NCI-H1436 treated with DMSO at 0.1 percent for 48 hours (cell line): ENCODE results near the gene AKAP13.
"Not testable (repeated sequence)": the region's sequence is repeated elsewhere in the genome, so short reads cannot be mapped to it uniquely, and the experiment has no call there.

Experiments
- DNase-seq: peaks from one replicate; lab custom pipeline; 2025; lab: John Stamatoyannopoulos, UW

Gene AKAP13

GRCh38 chr15:85479071-85479647 is 98.8 kb downstream of the AKAP13 start:
- DNase-seq = no peak

DNA sequence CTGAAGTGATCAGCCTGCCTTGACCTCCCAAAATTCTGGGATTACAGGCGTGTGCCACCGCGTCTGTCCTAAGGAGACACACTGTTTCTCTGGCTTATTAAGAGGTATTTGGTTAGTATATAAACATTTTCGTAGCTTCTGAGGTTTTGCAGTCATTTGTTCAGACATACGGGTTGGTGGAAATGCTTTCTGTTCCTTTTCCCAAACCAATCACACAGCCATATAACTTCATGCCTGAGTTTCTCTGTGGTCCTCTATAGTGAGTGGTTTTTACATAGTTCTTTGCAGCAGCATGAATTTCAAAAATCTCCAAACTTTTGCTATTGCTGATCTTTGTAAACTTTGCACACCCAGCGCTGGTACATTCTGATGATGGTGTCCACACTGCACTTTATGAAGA is 100.5 kb downstream of the AKAP13 start:
- no peak for DNase-seq

GRCh38 chr15:85481543-85481942 is 101.1 kb downstream of the AKAP13 start:
- not testable (repeated sequence) for DNase-seq

- DNase-seq = no peak
Observed at GRCh38 chr15:85482894-85483293, 102.5 kb downstream of the AKAP13 start.

GRCh38 chr15:85483955-85484354 is 103.6 kb downstream of the AKAP13 start:
- DNase-seq = not testable (repeated sequence)

DNA sequence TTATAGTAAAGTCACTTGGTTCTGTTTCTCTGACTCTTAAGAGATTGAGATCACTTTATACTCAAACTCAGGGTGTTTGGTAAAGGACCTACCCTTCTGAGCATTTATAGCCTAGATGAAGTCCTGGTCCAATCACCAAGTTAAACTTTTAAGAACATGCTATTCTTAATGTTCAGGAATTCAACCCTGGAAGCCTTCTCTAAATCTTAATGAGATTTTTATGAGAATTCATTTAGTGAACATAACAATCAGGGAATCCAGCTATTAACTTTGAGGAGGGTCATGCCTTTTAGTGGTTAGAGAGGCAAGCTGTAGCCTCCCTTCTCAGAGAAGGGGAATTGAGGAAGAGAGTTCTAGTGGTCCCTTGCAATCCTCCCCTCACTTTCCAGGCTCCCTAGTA is 104.5 kb downstream of the AKAP13 start:
- DNase-seq = not testable (repeated sequence)

GRCh38 chr15:85485956-85486567 is 105.7 kb downstream of the AKAP13 start:
- DNase-seq = peak; percentile 60

DNA sequence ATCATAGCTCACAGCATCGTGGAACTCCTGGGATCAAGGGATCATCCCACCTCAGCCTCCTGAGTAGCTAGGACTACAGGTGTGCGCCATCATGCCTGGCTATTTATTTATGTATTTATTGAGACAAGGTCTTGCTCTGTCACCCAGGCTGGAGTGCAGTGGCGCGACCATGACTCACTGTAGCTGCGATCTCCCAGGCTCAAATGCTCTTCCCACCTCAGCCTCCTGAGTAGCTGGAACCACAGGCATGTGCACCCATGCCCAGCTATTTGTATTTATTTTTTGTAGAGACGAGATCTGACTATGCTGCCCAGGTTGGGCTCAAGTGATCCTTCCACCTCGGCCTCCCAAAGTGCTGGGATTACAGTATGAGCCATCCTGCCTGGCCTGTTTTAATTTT is 107.4 kb downstream of the AKAP13 start:
- not testable (repeated sequence) for DNase-seq

GRCh38 chr15:85488997-85489396 is 108.6 kb downstream of the AKAP13 start:
- no peak for DNase-seq

DNA sequence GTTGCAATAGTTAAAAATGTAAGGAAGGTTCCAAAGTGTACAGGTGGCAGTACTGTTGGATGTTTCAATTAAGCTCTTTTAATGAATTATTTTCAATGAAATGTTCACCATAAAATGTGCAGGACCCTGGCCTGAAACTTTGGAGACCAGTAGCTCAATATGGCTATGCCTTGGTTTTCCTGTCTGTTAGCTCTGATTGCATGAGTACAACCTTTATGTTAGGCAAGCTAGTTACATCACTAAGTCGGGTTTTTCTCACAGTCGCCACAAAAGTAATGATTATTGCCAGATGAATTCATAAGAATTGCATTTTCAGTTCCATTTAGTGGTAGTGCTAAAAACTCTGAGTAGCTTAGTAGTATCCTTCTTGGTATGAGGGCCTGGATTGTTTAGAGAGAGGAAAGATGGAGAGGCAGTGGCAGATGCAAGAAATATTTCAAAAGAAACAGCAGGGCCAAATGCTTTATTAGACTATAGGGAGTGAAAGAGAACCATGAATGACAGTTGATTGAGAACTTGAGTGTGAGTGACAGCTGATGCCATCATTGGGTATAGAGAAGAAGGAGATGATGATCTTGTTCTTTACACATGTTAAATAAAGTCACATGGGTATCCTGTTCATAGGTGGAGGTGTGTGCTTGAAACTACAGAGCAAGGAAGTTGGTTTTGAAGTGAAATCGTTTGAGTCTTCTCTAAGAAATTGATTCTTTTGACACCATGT is 109.5 kb downstream of the AKAP13 start:
- no peak for DNase-seq

- no peak for DNase-seq
Observed at GRCh38 chr15:85490856-85491255, 110.5 kb downstream of the AKAP13 start.

- no peak for DNase-seq
Observed at GRCh38 chr15:85491691-85492090, 111.3 kb downstream of the AKAP13 start.

GRCh38 chr15:85492406-85492805 is 112.0 kb downstream of the AKAP13 start:
- DNase-seq = no peak

- no peak for DNase-seq
Observed at GRCh38 chr15:85493260-85493659, 112.9 kb downstream of the AKAP13 start.

DNA sequence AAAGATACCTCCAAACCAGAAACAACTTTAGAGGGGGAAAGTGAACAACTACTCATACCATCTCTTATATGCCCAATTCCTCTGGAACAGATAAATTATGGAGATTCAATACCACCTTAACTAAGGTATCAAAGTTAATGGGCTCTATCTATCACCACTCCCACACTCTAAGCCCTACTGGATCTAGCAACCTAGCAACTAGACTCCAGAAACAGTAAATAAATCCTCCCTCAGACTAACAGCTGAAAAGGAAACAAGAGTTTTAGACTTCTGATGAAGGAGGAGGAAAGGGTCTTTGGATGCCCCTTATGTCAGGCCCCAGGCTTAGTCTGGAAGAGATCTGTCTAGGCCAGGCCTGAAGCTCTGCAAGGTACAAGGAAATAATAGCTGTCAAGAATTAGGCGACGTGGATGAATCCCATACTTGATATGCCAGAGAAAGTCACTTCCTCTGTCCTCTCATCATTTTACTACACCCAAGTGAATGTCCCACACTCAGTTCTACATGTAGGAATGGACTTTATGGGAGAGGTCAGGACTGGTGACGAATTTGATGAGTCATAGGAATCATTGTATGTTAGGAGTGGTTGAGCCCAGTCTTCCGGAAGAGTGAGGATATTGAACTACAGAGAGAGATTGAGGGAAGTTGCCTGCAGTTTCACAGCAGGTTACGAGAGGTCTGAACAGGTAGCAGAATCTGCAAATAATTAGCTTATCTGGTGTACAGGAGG is 113.8 kb downstream of the AKAP13 start:
- DNase-seq = no peak

- no peak for DNase-seq
Observed at GRCh38 chr15:85495096-85495495, 114.7 kb downstream of the AKAP13 start.

DNA sequence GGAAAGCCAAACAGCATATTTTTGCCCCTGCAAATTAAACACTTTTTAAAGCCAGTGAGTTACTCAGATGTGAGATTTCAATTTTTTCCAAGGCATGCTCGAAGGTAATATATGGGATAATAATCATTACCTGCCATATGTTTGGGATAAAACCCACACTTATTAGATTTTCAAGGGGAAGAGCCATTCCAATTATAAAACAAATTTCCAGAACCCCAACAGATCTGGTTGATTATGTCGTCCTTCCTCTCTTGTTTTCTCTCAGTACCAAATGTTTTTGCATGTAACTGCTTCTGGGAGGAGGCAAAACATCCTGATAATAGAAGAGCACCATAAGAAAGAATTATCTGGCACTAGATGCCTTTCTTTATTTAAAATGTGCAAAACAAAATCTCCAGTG is 115.1 kb downstream of the AKAP13 start:
- DNase-seq = no peak

DNA sequence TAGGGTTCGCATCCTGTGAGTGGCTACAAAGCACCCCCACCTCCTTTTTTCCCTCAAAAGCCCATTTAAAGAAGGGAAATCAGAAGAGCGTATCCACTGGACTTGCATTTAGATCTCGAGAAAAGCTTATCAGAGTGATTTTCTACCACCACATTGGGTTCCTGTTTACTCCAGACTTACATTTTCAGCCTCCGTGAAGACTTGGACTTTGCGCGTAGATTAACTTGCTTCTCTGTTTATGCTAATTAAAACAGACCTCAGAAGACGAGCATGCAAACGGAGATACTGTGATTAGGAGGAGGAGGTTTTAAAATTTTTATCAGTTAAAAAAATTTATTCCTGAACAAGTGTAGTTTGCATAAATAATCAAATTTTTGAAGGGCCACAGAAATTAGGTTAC is 115.7 kb downstream of the AKAP13 start:
- no peak for DNase-seq

- DNase-seq = no peak
Observed at GRCh38 chr15:85496551-85497171, 116.3 kb downstream of the AKAP13 start.

DNA sequence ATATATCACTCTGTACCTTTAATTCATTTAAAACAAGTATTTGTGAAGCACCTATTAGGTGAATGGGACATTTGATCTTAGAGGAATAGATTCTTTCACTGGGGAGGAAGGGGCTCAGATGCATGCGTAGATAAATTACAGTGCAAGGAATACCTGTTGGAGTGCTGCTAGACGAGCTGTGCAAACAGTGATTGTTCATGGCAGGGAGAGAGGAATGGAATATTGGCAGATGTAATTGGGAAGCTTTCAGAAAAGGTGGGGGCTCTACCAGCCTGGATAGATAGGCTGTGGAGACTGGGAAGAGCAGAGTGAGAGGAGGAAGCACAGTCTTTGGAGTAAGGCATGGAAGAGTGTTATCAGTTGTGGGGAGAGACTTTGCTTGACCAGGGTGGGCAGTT is 116.8 kb downstream of the AKAP13 start:
- no peak for DNase-seq

DNA sequence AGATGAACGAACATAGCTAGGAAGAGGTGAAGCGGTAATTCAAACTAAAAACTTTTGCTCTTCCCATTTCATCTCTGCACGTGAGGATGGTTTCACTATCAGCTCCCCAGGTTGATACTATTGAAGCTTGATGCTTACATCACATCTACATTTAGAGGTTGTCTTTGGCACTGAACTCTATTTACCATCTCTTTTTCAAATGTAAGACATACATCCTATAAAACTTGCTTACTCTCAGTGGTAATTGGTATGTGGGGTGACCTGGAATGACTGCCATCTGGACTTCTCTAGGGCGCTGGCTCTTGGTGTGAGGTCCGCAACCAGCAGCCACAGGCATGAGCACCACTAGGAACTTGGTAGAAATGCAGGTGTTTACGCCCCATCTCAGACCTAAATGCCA is 118.1 kb downstream of the AKAP13 start:
- DNase-seq = no peak

GRCh38 chr15:85499371-85499887 is 119.0 kb downstream of the AKAP13 start:
- no peak for DNase-seq
